ENCODE data around the gene TBCEL. TPM values are rescaled to one million over a fixed set of nuclear protein-coding genes. Genes with fewer than 3 reads are reported as not detected.
"Not testable (repeated sequence)": the region's sequence is repeated elsewhere in the genome, so short reads cannot be mapped to it uniquely, and the experiment has no call there.

TBCEL gene
- total RNA-seq, 4 donors from 2014 or later, result 5.4 to 15.2 (median 8.4) TPM

DNA sequence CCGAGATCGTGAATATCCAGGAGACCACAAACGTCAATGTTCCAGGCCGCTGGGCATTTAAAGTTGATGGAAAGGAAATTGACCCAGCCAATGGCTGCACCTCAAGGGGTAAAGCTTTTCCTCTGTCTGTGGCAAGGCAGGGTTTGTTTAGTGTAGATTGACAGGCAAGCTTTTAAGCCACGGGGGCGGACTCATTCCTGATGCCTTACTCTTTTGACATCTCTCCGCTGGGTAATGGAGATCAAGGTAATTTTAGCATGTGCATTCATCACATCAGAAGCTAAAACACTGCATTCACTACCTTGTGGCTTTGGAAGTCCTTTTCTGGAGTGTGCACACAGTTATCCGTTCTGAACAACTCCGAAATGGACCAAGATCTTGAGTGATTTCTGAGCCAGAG is 89.7 kb downstream of the TBCEL start:
- intact Hi-C loops (cut with DNase I; ENCODE audit: low total_unique reads), result loop anchor here (2.0 to 10.0 kb wide), 3 partner anchors 161 to 309 kb away; no protein-coding TSS in a partner anchor

DNA sequence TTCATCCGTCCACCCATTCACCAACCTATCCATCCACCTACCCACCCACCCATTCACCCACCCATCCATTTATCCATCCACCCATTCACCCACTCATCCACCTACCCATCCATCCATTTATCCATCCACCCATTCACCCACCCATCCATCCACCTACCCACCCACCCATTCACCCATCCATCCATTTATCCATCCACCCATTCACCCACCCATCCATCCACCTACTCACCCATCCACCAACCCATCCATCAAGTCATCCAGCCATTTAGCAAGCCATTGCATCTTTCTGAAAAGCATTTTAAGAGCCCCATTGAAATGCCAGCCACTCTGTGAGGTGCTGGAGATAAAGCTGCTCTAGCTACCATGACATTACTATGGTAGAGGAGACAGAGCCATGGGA is 91.1 kb downstream of the TBCEL start:
- intact Hi-C loops (cut with DNase I; ENCODE audit: low total_unique reads) (loop anchor here (10.0 kb wide), 1 partner anchor 310 kb away; no protein-coding TSS in a partner anchor), in situ Hi-C loops (cut with MboI; ENCODE audit: low sequenced_read_pairs in 4 of 4) (loop anchor here in 2 of 4 donors (25.0 kb wide), 1 partner anchor 603 kb away; the partner anchor contains the start of gene GRIK4 (in 2 of the 2))
- ATAC-seq, DNase-seq, H3K4me1 ChIP-seq, H3K9me3 ChIP-seq, H3K27ac ChIP-seq, H3K4me3 ChIP-seq, H3K27me3 ChIP-seq, H3K36me3 ChIP-seq: not testable (repeated sequence)

More for the DNA sequence above, 89.7 kb downstream of the TBCEL start:
- in situ Hi-C loops (cut with MboI; ENCODE audit: low sequenced_read_pairs in 4 of 4), result loop anchor here in 2 of 4 donors (25.0 kb wide), 1 partner anchor 601 kb away; the partner anchor contains the start of gene GRIK4 (in 2 of the 2)
- no peak overlapping the region for H3K4me3 ChIP-seq
- H3K9me3 ChIP-seq, result no peaks in the 10 kb centered on the region
- TF ChIP-seq CTCF (IDR thresholded peaks at IDR 0.05 in 4 of 5, conservative IDR thresholded peaks at IDR 0.05 in 1 of 5) (no peak), POLR2A (IDR thresholded peaks at IDR 0.05) (no peak)
- peaks cover 0 to 3% of the 10 kb centered on the region in 2 donors for H3K4me1 ChIP-seq
- no peak overlapping the region for H3K27ac ChIP-seq
- H3K27me3 ChIP-seq, result no peaks in the 10 kb centered on the region
- no peak for ATAC-seq
- DNase-seq, result no peak
- no peaks in the 10 kb centered on the region for H3K36me3 ChIP-seq

GRCh38 chr11:121117788-121118187 is 93.9 kb downstream of the TBCEL start:
- no peak overlapping the region for H3K4me3 ChIP-seq
- H3K36me3 ChIP-seq, result no peaks in the 10 kb centered on the region
- in situ Hi-C loops (cut with MboI; ENCODE audit: low sequenced_read_pairs in 4 of 4), result loop anchor here in 2 of 4 donors (25.0 kb wide), 1 partner anchor 605 kb away; the partner anchor contains the start of gene GRIK4 (in 2 of the 2)
- H3K27ac ChIP-seq, result no peak overlapping the region
- H3K9me3 ChIP-seq, result peaks cover 0 to 5% (median 0%) of the 10 kb centered on the region in 3 donors
- H3K27me3 ChIP-seq, result no peaks in the 10 kb centered on the region
- H3K4me1 ChIP-seq, result no peaks in the 10 kb centered on the region
- intact Hi-C loops (cut with DNase I; ENCODE audit: low total_unique reads), result loop anchor here (10.0 kb wide), 1 partner anchor 313 kb away; no protein-coding TSS in a partner anchor
- DNase-seq (no peak), ATAC-seq (no peak)
- TF ChIP-seq CTCF (IDR thresholded peaks at IDR 0.05 in 4 of 5, conservative IDR thresholded peaks at IDR 0.05 in 1 of 5) (no peak), POLR2A (IDR thresholded peaks at IDR 0.05) (no peak)

GRCh38 chr11:121119440-121119839 is 95.5 kb downstream of the TBCEL start:
- intact Hi-C loops (cut with DNase I; ENCODE audit: low total_unique reads), result loop anchor here (10.0 kb wide), 1 partner anchor 315 kb away; no protein-coding TSS in a partner anchor
- in situ Hi-C loops (cut with MboI; ENCODE audit: low sequenced_read_pairs in 4 of 4), result loop anchor here in 2 of 4 donors (25.0 kb wide), 1 partner anchor 607 kb away; the partner anchor contains the start of gene GRIK4 (in 2 of the 2)

More at GRCh38 chr11:121119440-121119839, 95.5 kb downstream of the TBCEL start:
- Histone ChIP-seq H3K27me3 (no peaks in the 10 kb centered on the region), H3K27ac (no peak overlapping the region), H3K4me1 (no peaks in the 10 kb centered on the region), H3K4me3 (no peak overlapping the region), H3K36me3 (no peaks in the 10 kb centered on the region), H3K9me3 (peaks cover 0 to 5% (median 0%) of the 10 kb centered on the region in 3 donors)
- TF ChIP-seq POLR2A (IDR thresholded peaks at IDR 0.05) (no peak), CTCF (IDR thresholded peaks at IDR 0.05 in 4 of 5, conservative IDR thresholded peaks at IDR 0.05 in 1 of 5) (no peak)
- DNase-seq (no peak), ATAC-seq (no peak)

Data from gastrocnemius medialis (tissue), 4 donors.